Neural crest cell (in vitro differentiated cells): ENCODE results near the gene CHIT1. TPM values are rescaled to one million over a fixed set of nuclear protein-coding genes. Genes with fewer than 3 reads are reported as not detected.
"Not testable (repeated sequence)": the region's sequence is repeated elsewhere in the genome, so short reads cannot be mapped to it uniquely, and the experiment has no call there.

Experiments
- DNase-seq: peaks from one replicate; pipeline ENCODE4 v3.0.0; 2021; ENCODE audit warnings: low read depth, mixed read lengths, low spot score
- H3K27ac Mint-ChIP-seq: one replicate; pipeline ENCODE4 v1.8.0; 2021; ENCODE audit warnings: mild to moderate bottlenecking, mixed read lengths; ENCODE audit not compliant: unreplicated experiment
- H3K27me3 Mint-ChIP-seq: 2 replicates; pipeline ENCODE4 v1.8.0; 2021; ENCODE audit warnings: low read depth, mild to moderate bottlenecking, mixed read lengths
- H3K36me3 Mint-ChIP-seq: 2 replicates; pipeline ENCODE4 v1.8.0; 2021; ENCODE audit warnings: low read depth, mild to moderate bottlenecking, mixed read lengths
- H3K4me1 Mint-ChIP-seq: 2 replicates; pipeline ENCODE4 v1.8.0; 2021; ENCODE audit warnings: mixed read lengths
- H3K4me3 Mint-ChIP-seq: one replicate; pipeline ENCODE4 v1.8.0; 2021; ENCODE audit warnings: mild to moderate bottlenecking, mixed read lengths
- H3K9me3 Mint-ChIP-seq: 2 replicates; pipeline ENCODE4 v1.8.0; 2021; ENCODE audit warnings: mixed read lengths
- CTCF ChIP-seq: fragments of 200-600 bp; sonication (generic); conservative IDR thresholded peaks from 2 replicates; pipeline ENCODE4 v1.5.0; 2021; ENCODE audit warnings: antibody characterized with exemption, mild to moderate bottlenecking
- total RNA-seq: library from RNA; stranded (reverse); gene quantifications from 2 replicates; pipeline ENCODE4 v1.2.1, GENCODE V29; 2021

CHIT1 gene
- total RNA-seq, 1 donor from 2014 or later = not detected

DNA sequence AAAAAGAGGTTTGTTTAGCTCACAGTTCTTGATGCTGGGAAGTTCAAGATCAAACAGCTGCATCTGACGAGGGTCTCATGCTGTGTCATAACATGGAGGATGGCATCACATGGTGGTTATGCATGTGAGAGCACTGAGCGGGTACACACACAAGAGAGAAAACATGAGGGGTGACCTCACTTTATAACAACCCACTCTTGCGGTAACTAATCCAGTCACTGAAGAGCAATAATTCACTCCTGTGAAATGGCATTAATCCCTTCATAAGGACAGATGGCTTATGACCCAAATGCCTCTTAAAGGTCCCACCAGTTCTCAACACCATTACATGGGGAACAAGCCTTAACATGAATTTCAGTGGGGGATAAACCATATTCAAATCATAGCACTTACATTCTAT, 23.2 kb upstream of the CHIT1 start:
- Mint-ChIP-seq H3K4me1 (no peaks in the 10 kb centered on the region), H3K4me3 (no peak overlapping the region), H3K27ac (no peak overlapping the region), H3K36me3 (no peaks in the 10 kb centered on the region), H3K9me3 (peaks cover 2% of the 10 kb centered on the region), H3K27me3 (peaks cover 51% of the 10 kb centered on the region)
- no peak for DNase-seq
- TF ChIP-seq CTCF = no peak

GRCh38 chr1:203251466-203251865, 22.0 kb upstream of the CHIT1 start:
- peaks cover 56% of the 10 kb centered on the region for H3K27me3 Mint-ChIP-seq
- no peak overlapping the region for H3K4me3 Mint-ChIP-seq
- H3K4me1 Mint-ChIP-seq = no peaks in the 10 kb centered on the region
- no peaks in the 10 kb centered on the region for H3K36me3 Mint-ChIP-seq
- peaks cover 2% of the 10 kb centered on the region for H3K9me3 Mint-ChIP-seq
- no peak overlapping the region for H3K27ac Mint-ChIP-seq
- TF ChIP-seq CTCF = no peak
- no peak for DNase-seq

DNA sequence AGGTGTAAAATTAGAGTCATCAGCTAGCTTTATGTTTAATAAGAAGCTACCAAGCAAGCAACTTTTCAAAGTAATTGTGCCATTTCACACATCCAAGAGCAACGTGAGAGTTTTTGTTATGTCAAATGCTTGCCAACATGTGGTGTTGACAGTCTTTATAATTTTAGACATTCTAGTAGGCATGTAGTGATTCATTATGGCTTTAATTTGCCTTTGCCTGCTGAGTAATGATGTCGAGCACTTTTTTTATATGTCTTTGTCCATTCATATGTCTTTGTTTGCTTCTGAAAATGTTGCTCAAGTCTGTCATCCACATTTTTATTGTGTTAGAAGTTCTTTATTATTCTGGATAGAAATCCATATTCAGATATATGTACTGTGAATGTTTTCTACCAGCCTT, 21.4 kb upstream of the CHIT1 start:
- Mint-ChIP-seq H3K4me1 (no peaks in the 10 kb centered on the region), H3K4me3 (no peak overlapping the region), H3K27me3 (peaks cover 54% of the 10 kb centered on the region), H3K27ac (no peak overlapping the region), H3K36me3 (no peaks in the 10 kb centered on the region), H3K9me3 (peaks cover 2% of the 10 kb centered on the region)
- no peak for TF ChIP-seq CTCF
- DNase-seq = no peak

DNA sequence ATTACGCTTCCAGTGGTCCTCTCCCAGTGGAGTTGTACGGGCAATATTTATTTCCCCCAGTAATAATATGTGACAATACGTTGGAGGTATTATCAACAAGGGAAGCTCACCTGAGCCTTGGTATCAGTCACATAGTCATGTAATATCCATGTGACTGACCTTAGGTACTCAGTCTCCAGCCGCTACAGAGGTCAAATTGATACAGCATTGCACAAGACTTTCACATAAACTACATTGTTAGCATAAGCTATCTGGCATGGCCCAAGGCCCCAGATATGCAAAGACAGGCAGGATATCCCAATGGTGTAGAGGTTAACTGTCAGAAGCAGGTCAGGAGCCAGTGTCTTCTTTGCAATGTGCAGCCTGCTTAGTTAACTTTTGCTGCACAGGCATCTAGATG, 15.3 kb upstream of the CHIT1 start:
- no peak for TF ChIP-seq CTCF
- Mint-ChIP-seq H3K4me1 (no peaks in the 10 kb centered on the region), H3K27ac (no peak overlapping the region), H3K36me3 (no peaks in the 10 kb centered on the region), H3K27me3 (peaks cover 52% of the 10 kb centered on the region), H3K9me3 (no peaks in the 10 kb centered on the region), H3K4me3 (no peak overlapping the region)
- no peak for DNase-seq

- DNase-seq, H3K27ac Mint-ChIP-seq, H3K4me3 Mint-ChIP-seq, H3K9me3 Mint-ChIP-seq, H3K36me3 Mint-ChIP-seq, H3K4me1 Mint-ChIP-seq: not testable (repeated sequence)
- peaks cover 46% of the 10 kb centered on the region for H3K27me3 Mint-ChIP-seq
Measured at GRCh38 chr1:203241708-203242107, 12.2 kb upstream of the CHIT1 start.

DNA sequence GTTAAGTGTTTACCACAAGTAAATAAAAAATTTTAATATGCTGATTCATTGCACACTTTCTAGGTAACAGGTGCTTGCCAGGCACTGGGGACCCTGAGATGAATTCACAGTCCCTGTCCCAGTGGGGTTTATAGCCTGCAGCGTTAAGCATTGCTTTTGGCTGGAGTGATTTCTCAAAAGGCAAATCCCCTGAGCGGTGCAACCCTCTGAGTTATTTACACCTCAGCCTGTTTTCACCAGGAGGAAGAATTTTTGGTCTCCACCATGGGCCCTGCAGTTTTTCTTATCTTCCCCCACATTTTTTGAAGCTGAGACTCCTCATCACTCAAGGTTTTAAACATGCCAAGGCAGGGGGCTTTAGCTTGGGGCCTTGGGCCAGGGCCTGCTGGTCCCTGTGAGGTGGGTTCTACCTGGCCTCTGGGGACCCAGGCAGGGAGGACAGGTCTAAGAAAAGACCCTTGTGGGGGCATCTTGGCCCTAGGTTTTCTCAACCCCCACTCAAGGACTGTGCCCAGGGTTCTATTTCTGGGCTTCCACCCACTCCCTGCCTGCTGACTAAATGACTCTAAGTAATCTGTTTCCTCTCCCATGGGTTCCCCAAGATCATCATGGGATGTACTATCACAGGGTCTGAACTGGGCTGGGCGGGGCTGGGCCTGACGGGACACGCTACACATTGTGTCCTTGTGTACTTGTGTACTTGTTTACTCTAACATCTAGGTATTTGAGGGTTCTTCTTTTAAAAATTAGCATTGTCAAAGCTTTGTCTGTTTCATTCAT, 10.2 kb upstream of the CHIT1 start:
- H3K27ac Mint-ChIP-seq = no peak overlapping the region
- no peaks in the 10 kb centered on the region for H3K36me3 Mint-ChIP-seq
- H3K9me3 Mint-ChIP-seq = peaks cover 12% of the 10 kb centered on the region
- peaks cover 40% of the 10 kb centered on the region for H3K27me3 Mint-ChIP-seq
- no peak overlapping the region for H3K4me3 Mint-ChIP-seq
- H3K4me1 Mint-ChIP-seq = no peaks in the 10 kb centered on the region
- TF ChIP-seq CTCF = no peak
- no peak for DNase-seq
